Adipose tissue (tissue), 3 donors: ENCODE results near the gene PCGF3. TPM values are rescaled to one million over a fixed set of nuclear protein-coding genes. Genes with fewer than 3 reads are reported as not detected.
"Not testable (repeated sequence)": the region's sequence is repeated elsewhere in the genome, so short reads cannot be mapped to it uniquely, and the experiment has no call there.

Experiments
- H3K27ac ChIP-seq: one replicate; pipeline ENCODE4 v1.5.1; 2013; ENCODE audit warnings: low read depth, low read length
- WGBS, 3 donors: extraction: QIAGEN DNeasy Blood & Tissue Kit; methylation state at CpG; one replicate each; pipeline ENCODE4 v1.1.7; 2013; 5-methylcytosine and 5-hydroxymethylcytosine counted together
- polyA plus RNA-seq, 3 donors: library from polyadenylated mRNA; stranded (reverse); fragments of 200-250 nt; gene quantifications; one replicate each; pipeline ENCODE4 v1.2.3, GENCODE V29; 2013
- donor health status: healthy with polysubstance abuse.
- donor health status: Bipolar disorder and iron deficiency.
- donor health status: healthy.

PCGF3 gene
- polyA plus RNA-seq, 3 donors, result 15.8 to 38.9 (median 26.6) TPM

DNA sequence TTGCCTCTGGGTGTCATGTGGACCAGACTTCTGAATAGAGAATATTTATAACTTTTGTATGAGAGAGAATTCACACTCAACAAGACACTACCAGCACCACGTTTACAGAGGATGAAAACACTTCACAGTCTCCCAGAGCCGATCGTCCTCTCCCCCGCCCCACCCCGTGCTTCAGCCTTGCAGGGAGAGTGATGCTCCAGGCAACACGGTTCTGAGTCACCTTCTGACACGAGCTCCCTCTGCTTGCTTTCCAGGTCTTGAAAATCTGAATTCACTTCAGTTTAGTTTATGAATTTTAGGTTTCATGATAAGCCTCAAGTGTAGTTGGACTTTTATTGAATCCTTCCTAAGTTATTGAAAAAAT is 60.5 kb downstream of the PCGF3 start:
- H3K27ac ChIP-seq, result no peak overlapping the region
- WGBS, 3 donors, result 71 to 75% (median 73%) methylated on average over 7 of the region's 7 CpGs

- H3K27ac ChIP-seq, result no peak overlapping the region
- 78 to 84% (median 79%) methylated on average over 21 of the region's 21 CpGs for WGBS, 3 donors
These were observed 61.1 kb downstream of the PCGF3 start for GRCh38 chr4:766559-767283.

DNA sequence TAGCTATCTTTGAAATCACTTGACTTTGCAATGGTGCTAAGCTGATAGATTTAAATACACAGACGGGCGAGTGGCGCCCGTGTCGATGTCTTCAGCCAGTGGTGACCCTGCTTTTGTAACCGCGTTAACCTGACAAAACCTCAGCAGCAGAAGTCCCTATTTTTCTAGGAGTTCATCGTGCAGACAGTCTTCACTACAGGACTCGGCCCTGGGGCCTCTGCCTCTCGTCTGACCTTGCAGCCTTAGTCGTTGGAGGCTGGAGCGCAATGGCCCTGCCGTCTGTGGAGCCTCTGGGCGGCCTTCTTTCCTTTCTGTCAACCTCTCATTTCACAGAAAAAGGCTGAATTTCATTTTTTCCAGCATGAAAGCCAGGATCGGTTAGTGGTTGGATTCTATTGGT is 62.4 kb downstream of the PCGF3 start:
- no peak overlapping the region for H3K27ac ChIP-seq
- whole genome bisulfite sequencing, 3 donors, result 92 to 95% (median 94%) methylated on average over 15 of the region's 15 CpGs

DNA sequence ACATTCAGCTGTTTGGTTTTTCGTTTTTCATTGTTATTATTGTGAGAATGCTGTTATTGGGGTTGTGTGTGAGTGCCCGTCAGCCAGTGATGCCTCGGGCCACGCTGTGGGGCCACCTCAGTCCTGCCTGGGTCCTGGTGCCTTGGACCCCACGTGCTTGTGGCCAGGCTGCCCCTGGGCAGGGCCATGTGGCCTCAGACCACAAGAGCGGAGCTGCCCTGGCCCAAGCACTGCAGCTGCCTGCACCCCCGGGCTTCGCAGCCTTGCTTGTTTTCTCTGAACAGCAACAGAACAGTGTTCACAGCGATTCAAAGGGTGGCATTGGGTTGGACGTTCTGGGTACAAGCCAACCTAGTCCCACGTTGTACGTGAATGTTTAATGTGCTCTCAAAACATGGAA is 63.4 kb downstream of the PCGF3 start:
- 82 to 91% (median 87%) methylated on average over 12 of the region's 12 CpGs for WGBS, 3 donors
- no peak overlapping the region for H3K27ac ChIP-seq

- 89 to 92% (median 90%) methylated on average over 19 of the region's 19 CpGs for WGBS, 3 donors
- no peak overlapping the region for H3K27ac ChIP-seq
These were observed 63.9 kb downstream of the PCGF3 start for GRCh38 chr4:769511-769910.

GRCh38 chr4:770022-770421 is 64.4 kb downstream of the PCGF3 start:
- 91 to 95% (median 95%) methylated on average over 5 of the region's 5 CpGs for WGBS, 3 donors
- no peak overlapping the region for H3K27ac ChIP-seq

- no peak overlapping the region for H3K27ac ChIP-seq
- 46 to 69% (median 64%) methylated on average over 6 of the region's 6 CpGs for WGBS, 3 donors
These were observed 65.8 kb downstream of the PCGF3 start for GRCh38 chr4:771464-771863.

- WGBS, 3 donors, result 53 to 54% (median 53%) methylated on average over 7 of the region's 7 CpGs
- no peak overlapping the region for H3K27ac ChIP-seq
These were observed 66.5 kb downstream of the PCGF3 start for GRCh38 chr4:772118-772517.

DNA sequence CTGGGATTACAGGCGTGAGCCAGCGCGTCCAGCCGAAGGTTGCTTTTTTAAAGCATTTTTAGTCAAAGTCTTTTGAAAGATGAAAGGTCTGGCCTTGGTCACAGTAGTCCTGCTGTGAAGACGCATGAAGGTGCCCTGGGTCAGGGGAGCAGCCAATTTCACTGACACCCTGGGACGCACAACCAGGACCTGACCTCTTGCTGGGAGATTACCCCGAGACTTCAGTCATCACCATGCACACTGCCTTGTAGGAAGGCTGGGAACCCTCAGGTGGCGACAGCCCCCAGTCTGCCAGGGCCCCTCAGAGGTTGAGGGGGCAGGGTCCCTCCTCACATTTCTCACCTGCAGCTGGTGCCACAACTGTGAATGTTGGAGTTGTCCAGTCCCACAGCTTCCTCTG is 67.1 kb downstream of the PCGF3 start:
- WGBS, 3 donors, result 79 to 88% (median 85%) methylated on average over 8 of the region's 8 CpGs
- H3K27ac ChIP-seq, result no peak overlapping the region

DNA sequence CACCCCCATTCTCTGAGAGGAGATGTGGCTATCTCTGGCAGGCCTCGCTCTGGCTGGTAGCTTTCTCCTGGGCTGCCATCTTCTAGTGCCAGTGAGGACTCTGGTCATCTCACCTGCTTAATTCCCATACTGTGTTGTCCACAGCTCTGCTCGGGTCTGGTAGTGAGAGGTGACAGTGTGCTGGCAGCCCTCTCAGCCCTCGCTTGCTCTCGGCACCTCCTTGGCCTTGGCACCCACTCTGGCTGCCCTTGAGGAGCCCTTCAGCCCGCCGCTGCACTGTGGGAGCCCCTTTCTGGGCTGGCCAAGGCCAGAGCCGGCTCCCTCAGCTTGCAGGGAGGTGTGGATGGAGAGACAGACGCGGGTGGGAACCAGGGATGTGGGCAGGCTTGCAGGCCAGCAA is 67.6 kb downstream of the PCGF3 start:
- WGBS, 3 donors, result 35 to 78% (median 65%) methylated on average over 9 of the region's 9 CpGs
- H3K27ac ChIP-seq, result peak overlapping the region; percentile 7

- 92 to 95% (median 93%) methylated on average over 30 of the region's 30 CpGs for WGBS, 3 donors
These were observed 68.9 kb downstream of the PCGF3 start for GRCh38 chr4:774419-775092.

DNA sequence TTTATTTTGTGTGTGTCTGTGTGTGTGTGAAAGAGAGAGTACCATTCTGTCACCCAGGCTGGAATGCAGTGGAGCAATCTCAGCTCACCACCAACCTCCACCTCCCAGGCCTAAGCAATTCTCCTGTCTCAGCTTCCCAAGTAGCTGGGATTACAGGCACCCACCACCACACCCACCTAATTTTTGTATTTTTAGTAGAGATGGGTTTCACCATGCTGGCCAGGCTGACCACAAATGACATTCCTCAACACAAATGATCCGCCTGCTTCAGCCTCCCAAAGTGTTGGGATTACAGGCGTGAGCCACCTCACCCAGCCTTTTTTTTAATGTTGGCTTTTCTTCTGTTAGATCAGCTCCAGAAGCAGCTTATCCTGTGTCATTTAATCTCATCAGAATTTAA is 69.9 kb downstream of the PCGF3 start:
- 94 to 98% (median 95%) methylated on average over 2 of the region's 2 CpGs for WGBS, 3 donors

More at GRCh38 chr4:774419-775092, 68.9 kb downstream of the PCGF3 start:
- H3K27ac ChIP-seq, result not testable (repeated sequence)

DNA sequence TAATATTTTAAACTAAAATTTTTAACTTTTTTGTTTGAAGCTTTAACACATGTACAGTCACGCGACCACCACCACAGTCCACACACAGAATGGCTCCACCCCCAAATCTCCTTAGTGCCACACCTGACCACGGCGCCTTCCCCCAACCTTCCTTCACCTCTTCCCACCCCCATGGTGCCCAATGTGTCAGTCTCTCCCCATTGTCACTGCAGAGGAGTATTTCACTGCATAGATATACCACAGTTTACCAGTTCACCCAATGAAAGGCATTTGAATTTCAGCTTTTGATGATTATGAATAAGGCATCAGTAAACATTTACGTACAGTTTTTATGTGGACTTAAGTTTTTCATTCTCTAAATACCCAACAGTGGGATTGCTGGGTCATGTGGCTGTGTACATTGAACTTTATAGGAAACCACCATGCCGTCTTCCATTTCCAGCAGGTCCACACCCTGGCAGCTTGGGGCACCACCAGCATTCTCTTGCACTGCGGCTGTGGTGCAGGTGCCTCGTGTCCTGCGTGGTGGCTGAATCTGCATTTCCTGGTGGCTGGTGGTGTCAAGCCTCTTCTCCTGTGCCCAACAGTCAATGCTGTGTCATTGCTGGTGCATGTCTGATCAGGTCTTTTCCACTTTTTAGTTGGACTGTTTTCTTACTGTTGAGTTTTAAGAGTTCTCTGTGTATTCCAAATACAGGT is 71.3 kb downstream of the PCGF3 start:
- 87 to 94% (median 93%) methylated on average over 9 of the region's 9 CpGs for WGBS, 3 donors
- no peak overlapping the region for H3K27ac ChIP-seq

More for the DNA sequence above, 69.9 kb downstream of the PCGF3 start:
- H3K27ac ChIP-seq, result not testable (repeated sequence)

DNA sequence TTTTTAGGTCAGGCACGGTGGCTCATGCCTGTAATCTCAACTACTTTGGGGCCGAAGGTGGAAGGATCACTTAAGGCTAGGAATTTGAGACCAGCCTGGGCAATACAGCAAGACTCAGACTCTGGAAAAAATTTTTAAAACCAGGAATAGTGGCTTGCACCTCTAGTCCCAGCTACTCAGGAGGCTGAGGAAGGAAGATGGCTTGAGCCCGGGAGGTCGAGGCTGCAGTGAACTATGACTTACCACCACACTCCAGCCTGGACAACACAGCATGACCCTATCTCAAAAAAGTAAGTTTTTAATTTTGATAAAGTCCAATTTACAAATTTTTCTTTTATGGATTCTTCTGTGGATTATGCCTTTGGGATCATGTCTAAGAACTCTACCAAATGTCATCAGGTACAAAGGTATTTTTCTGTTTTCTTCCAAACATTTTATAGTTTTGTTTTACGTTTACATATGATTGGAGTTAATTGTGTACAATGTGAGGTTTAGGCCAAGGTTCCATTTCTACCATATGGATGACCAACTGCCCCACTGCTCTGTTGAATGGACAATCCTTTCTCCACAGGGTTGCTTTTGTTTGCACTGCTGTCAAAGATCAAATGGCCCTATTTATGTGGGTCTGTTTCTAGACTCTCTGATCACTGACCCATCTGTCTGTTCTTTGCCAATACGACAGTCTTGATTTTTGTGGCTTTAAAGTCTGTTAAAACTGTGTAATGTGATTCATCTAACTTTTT is 72.1 kb downstream of the PCGF3 start:
- WGBS, 3 donors, result 84 to 97% (median 92%) methylated on average over 6 of the region's 6 CpGs
- H3K27ac ChIP-seq, result no peak overlapping the region

DNA sequence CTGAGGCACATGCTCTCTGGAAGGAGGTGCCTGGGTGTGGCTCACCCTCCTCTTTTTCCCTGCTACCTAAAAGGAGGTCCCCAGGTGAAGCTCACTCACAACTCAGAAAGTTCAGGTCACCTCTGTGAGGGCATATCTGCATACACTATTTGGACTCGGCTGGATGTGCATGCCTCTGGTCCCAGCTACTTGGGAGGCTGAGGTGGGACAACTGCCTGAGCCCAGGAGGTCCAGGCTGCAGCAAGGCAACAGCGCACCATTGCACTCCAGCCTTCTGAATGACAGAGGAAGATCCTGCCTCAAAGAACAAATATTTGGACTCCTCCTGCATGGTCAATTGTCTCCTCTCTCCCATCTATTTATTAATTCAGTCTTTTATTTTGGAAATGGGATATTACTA is 73.9 kb downstream of the PCGF3 start:
- H3K27ac ChIP-seq, result no peak overlapping the region
- WGBS, 3 donors, result 79 to 93% (median 91%) methylated on average over 2 of the region's 2 CpGs

GRCh38 chr4:780255-780654 is 74.6 kb downstream of the PCGF3 start:
- not testable (repeated sequence) for H3K27ac ChIP-seq
- WGBS, 3 donors, result 55 to 86% (median 83%) methylated on average over 10 of the region's 10 CpGs

GRCh38 chr4:780716-781492 is 75.3 kb downstream of the PCGF3 start:
- peak overlapping the region; percentile 82 for H3K27ac ChIP-seq
- 0 to 4% (median 2%) methylated on average over 32 to 38 of the region's 38 CpGs for WGBS, 3 donors
